Measurements from ENCODE around the gene PSME2. TPM values are rescaled to one million over a fixed set of nuclear protein-coding genes. Genes with fewer than 3 reads are reported as not detected.

PSME2 gene
- total RNA-seq, 1 experiment from 2014 or later = 134 TPM

DNA sequence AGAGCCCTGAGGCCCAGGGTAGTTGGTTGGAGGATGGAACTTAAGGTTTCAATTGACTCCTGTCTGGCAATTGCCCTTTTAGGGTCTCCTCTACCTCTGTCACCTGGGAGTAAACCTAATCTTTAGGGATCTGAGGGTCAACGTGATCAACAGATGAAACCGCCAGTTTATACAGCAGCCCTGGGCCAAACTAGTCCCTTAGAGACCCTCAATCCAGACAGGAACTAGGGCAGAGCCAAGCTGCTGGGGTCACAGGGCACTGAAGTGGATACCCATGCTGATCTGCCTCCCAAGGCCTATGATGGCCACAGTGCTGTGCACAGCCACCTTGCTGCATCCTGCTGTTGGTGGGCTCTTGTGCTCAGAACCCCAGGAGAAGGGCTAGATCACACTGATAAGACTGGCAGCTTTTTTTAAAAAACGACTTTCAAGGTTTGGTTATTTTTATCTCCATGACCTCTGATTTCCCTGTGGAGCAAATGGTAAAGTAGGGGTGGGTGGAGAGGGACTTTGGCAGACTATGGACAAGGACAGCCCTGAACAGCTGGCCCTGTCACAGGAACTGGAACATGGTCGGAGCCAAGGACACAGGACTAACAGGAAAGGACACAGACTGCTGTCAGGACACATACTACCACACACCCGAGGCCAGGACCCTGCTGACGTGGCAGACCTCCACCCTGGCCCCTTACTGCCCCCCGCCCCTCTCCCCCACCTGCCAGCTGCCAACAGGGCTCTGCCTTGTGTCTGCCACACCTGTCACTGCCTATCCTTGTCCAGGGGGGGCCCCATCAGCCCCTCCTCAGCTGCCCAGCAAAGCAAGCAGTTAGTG lies 15.5 kb downstream of the PSME2 start:
- TF ChIP-seq, protein P1, sequence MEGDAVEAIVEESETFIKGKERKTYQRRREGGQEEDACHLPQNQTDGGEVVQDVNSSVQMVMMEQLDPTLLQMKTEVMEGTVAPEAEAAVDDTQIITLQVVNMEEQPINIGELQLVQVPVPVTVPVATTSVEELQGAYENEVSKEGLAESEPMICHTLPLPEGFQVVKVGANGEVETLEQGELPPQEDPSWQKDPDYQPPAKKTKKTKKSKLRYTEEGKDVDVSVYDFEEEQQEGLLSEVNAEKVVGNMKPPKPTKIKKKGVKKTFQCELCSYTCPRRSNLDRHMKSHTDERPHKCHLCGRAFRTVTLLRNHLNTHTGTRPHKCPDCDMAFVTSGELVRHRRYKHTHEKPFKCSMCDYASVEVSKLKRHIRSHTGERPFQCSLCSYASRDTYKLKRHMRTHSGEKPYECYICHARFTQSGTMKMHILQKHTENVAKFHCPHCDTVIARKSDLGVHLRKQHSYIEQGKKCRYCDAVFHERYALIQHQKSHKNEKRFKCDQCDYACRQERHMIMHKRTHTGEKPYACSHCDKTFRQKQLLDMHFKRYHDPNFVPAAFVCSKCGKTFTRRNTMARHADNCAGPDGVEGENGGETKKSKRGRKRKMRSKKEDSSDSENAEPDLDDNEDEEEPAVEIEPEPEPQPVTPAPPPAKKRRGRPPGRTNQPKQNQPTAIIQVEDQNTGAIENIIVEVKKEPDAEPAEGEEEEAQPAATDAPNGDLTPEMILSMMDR (IDR thresholded peaks at IDR 0.05; ENCODE audit: unreplicated experiment) = no peak
- Mint-ChIP-seq H3K9me3 (ENCODE audit: unreplicated experiment) (no peaks in the 10 kb centered on the region), H3K4me3 (ENCODE audit: unreplicated experiment) (no peak overlapping the region), H3K36me3 (ENCODE audit: insufficient read depth, unreplicated experiment) (no peaks in the 10 kb centered on the region), H3K27ac (ENCODE audit: low read depth, unreplicated experiment) (no peak overlapping the region), H3K27me3 (ENCODE audit: insufficient read depth, unreplicated experiment) (no peaks in the 10 kb centered on the region), H3K4me1 (ENCODE audit: insufficient read depth, unreplicated experiment) (peaks cover 26% of the 10 kb centered on the region)
- ChIA-PET POLR2A (interaction anchor here (0.6 to 12.5 kb wide), 3 partner anchors 10 to 837 kb away, joined by 3 to 252 read pairs (median 7); partner anchors contain the start of genes DCAF11, EMC9 and NRL), CTCF (interaction anchor here (0.9 kb wide), 1 partner anchor 29 kb away, joined by 3 read pairs; no protein-coding TSS in a partner anchor)
- intact Hi-C loops (cut with micrococcal nuclease) = no loop called here
- no peak for DNase-seq (ENCODE audit: unreplicated experiment)
- BruUV-seq (replicated peaks) = no TSS peak

- no peaks in the 10 kb centered on the region for H3K9me3 Mint-ChIP-seq (ENCODE audit: unreplicated experiment)
Observed at GRCh38 chr14:24130380-24130716, 16.1 kb downstream of the PSME2 start, which contains the start of gene FITM1. Gene FITM1, plus strand, starts transcription at chr14:24130659. Its CDS starts 905 bp downstream, at chr14:24131564.

GRCh38 chr14:24129410-24129998 lies 16.9 kb downstream of the PSME2 start:
- H3K36me3 Mint-ChIP-seq (ENCODE audit: insufficient read depth, unreplicated experiment) = peaks cover 2% of the 10 kb centered on the region
- intact Hi-C loops (cut with micrococcal nuclease) = no loop called here
- ChIA-PET POLR2A (interaction anchor here (0.6 to 1.1 kb wide), 4 partner anchors 11 to 19 kb away, joined by 3 to 8 read pairs (median 4); partner anchors contain the start of genes DCAF11, NRL and PSME2), CTCF (interaction anchor here (1.1 to 1.8 kb wide), 2 partner anchors 11 to 15 kb away, joined by 3 to 4 read pairs; partner anchors contain the start of genes DCAF11 and NRL)
- BruUV-seq (replicated peaks) = no TSS peak
- TF ChIP-seq, protein P1 (IDR thresholded peaks at IDR 0.05; ENCODE audit: unreplicated experiment) = no peak
- H3K4me3 Mint-ChIP-seq (ENCODE audit: unreplicated experiment) = no peak overlapping the region
- H3K27me3 Mint-ChIP-seq (ENCODE audit: insufficient read depth, unreplicated experiment) = no peaks in the 10 kb centered on the region
- peaks cover 17% of the 10 kb centered on the region for H3K4me1 Mint-ChIP-seq (ENCODE audit: insufficient read depth, unreplicated experiment)
- H3K9me3 Mint-ChIP-seq (ENCODE audit: unreplicated experiment) = no peaks in the 10 kb centered on the region
- no peak overlapping the region for H3K27ac Mint-ChIP-seq (ENCODE audit: low read depth, unreplicated experiment)
- no peak for DNase-seq (ENCODE audit: unreplicated experiment)

More at GRCh38 chr14:24130380-24130716, 16.1 kb downstream of the PSME2 start, which contains the start of gene FITM1:
- Mint-ChIP-seq H3K27me3 (ENCODE audit: insufficient read depth, unreplicated experiment) (no peaks in the 10 kb centered on the region), H3K4me1 (ENCODE audit: insufficient read depth, unreplicated experiment) (peaks cover 21% of the 10 kb centered on the region), H3K27ac (ENCODE audit: low read depth, unreplicated experiment) (no peak within 1 kb of the TSS), H3K4me3 (ENCODE audit: unreplicated experiment) (no peak within 1 kb of the TSS), H3K36me3 (ENCODE audit: insufficient read depth, unreplicated experiment) (no peaks in the 10 kb centered on the region)
- DNase-seq (ENCODE audit: unreplicated experiment) = no peak
- intact Hi-C loops (cut with micrococcal nuclease) = no loop called here
- BruUV-seq (replicated peaks) = no TSS peak
- ChIA-PET CTCF (interaction anchor here (1.1 to 1.8 kb wide), 2 partner anchors 12 to 16 kb away, joined by 3 to 4 read pairs; partner anchors contain the start of genes DCAF11 and NRL), POLR2A (interaction anchor here (0.6 to 12.5 kb wide), 2 partner anchors 14 to 20 kb away, joined by 3 to 252 read pairs; partner anchors contain the start of genes DCAF11 and NRL)
- TF ChIP-seq, protein P1 (IDR thresholded peaks at IDR 0.05; ENCODE audit: unreplicated experiment) = no peak

DNA sequence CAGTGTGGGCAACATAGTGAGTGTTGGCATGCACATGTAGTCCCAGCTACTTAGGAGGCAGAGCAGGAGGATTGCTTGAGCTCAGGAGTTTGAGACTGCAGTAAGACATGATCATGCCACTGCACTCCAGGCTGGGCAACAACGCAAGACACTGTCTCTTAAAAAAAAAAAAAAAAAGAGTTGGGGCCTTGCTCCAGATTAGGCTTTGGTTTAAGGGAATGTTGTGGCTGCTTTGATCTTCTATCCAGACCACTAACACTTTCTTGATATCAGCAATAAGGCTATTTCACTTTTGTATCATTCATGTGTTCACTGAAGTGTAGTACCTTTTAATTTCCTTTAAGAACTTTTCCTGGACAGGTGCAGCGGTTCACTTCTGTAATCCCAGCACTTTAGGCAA lies 18.7 kb downstream of the PSME2 start:
- no peak for DNase-seq (ENCODE audit: unreplicated experiment)
- Mint-ChIP-seq H3K36me3 (ENCODE audit: insufficient read depth, unreplicated experiment) (peaks cover 5% of the 10 kb centered on the region), H3K9me3 (ENCODE audit: unreplicated experiment) (no peaks in the 10 kb centered on the region), H3K4me1 (ENCODE audit: insufficient read depth, unreplicated experiment) (peaks cover 11% of the 10 kb centered on the region), H3K4me3 (ENCODE audit: unreplicated experiment) (no peak overlapping the region), H3K27me3 (ENCODE audit: insufficient read depth, unreplicated experiment) (no peaks in the 10 kb centered on the region), H3K27ac (ENCODE audit: low read depth, unreplicated experiment) (no peak overlapping the region)
- POLR2A ChIA-PET = interaction anchor here (0.7 to 5.4 kb wide), 3 partner anchors 8 to 88 kb away, joined by 3 to 40 read pairs (median 19); partner anchors contain the start of genes DCAF11, MDP1, NRL and PSME1
- no TSS peak for BruUV-seq (replicated peaks)
- TF ChIP-seq, protein P1 (IDR thresholded peaks at IDR 0.05; ENCODE audit: unreplicated experiment) = no peak
- intact Hi-C loops (cut with micrococcal nuclease) = no loop called here
- CTCF ChIA-PET = interaction anchor here (0.7 to 1.2 kb wide), 2 partner anchors 17 to 181 kb away, joined by 3 read pairs; partner anchors contain the start of gene CIDEB

Data from MCF 10A (cell line).